Measurements from ENCODE around the gene SPPL2B. TPM values are rescaled to one million over a fixed set of nuclear protein-coding genes. Genes with fewer than 3 reads are reported as not detected.

The SPPL2B gene
- total RNA-seq, 1 experiment from 2014 or later: 73.7 TPM

- Histone ChIP-seq H3K23ac (ENCODE audit: insufficient read length, low read depth, low read length) (no peak overlapping the region), H4K8ac (replicated peaks; ENCODE audit: insufficient read length, low read depth, low read length) (no peak overlapping the region), H3K79me1 (ENCODE audit: insufficient read depth, low read depth, low read length, poor library complexity, severe bottlenecking) (no peaks in the 10 kb centered on the region), H2AFZ (ENCODE audit: low read length) (no peak overlapping the region), H3K27me3 (ENCODE audit: insufficient read depth, low read length) (no peaks in the 10 kb centered on the region), H3K27ac (ENCODE audit: insufficient read length, low read depth, low read length) (no peak overlapping the region), H2BK20ac (ENCODE audit: low read depth, low read length, poor library complexity, severe bottlenecking) (no peak overlapping the region), H2BK15ac (ENCODE audit: low read depth, low read length) (no peak overlapping the region), H3K23me2 (ENCODE audit: insufficient read length, low read depth, low read length, poor library complexity, severe bottlenecking) (no peaks in the 10 kb centered on the region), H3K4me1 (ENCODE audit: insufficient read depth, low read length) (no peaks in the 10 kb centered on the region), H2BK12ac (ENCODE audit: insufficient read length, low read depth, low read length) (no peak overlapping the region), H4K20me1 (ENCODE audit: control insufficient read depth, insufficient read depth, insufficient read length) (no peaks in the 10 kb centered on the region), H3K9ac (ENCODE audit: extremely low read depth, insufficient read length, low read length) (no peak overlapping the region), H3K79me2 (ENCODE audit: insufficient read depth, low read length) (no peaks in the 10 kb centered on the region), H4K5ac (ENCODE audit: insufficient read length, low read depth, low read length) (no peak overlapping the region), H3K14ac (ENCODE audit: insufficient read depth, low read length) (no peak overlapping the region), H3K4ac (ENCODE audit: low read depth, low read length) (no peak overlapping the region), H2AK5ac (ENCODE audit: insufficient read length, low read length) (no peak overlapping the region), H3K18ac (ENCODE audit: insufficient read length, low read depth, low read length) (no peak overlapping the region), H3K56ac (ENCODE audit: insufficient read length, low read depth, low read length) (no peak overlapping the region), H3K4me2 (ENCODE audit: insufficient read depth, insufficient read length, low read length) (no peak overlapping the region), H4K91ac (ENCODE audit: insufficient read length, low read depth, low read length) (no peak overlapping the region), H2BK120ac (ENCODE audit: low read depth, low read length, poor library complexity, severe bottlenecking) (no peak overlapping the region), H3K9me3 (ENCODE audit: control insufficient read depth, low read depth, low read length) (no peaks in the 10 kb centered on the region), H2BK5ac (ENCODE audit: insufficient read length, low read length) (no peak overlapping the region), H3T11ph (ENCODE audit: low read length) (no peak overlapping the region)
- no peak for DNase-seq
- peaks cover 31% of the 10 kb centered on the region for H3K27me3 Mint-ChIP-seq (ENCODE audit: low read depth)
- H3K9me3 Mint-ChIP-seq: peaks cover 0 to 5% of the 10 kb centered on the region in 2 experiments; a peak in 4 of 5 replicates
- H3K36me3 Mint-ChIP-seq (ENCODE audit: insufficient read depth in 1 of 3, low read depth in 3 of 3): no peaks in the 10 kb centered on the region; a peak in 1 of 7 replicates
- H3K27ac Mint-ChIP-seq: no peak overlapping the region
- no CpG with 5 or more reads among the region's 11 CpGs for WGBS (ENCODE audit: extremely low coverage, insufficient read length, low lambda C conversion rate)
- H3K4me3 Mint-ChIP-seq: no peak overlapping the region
- H3K4me1 Mint-ChIP-seq: peaks cover 4 to 9% of the 10 kb centered on the region in 2 experiments; a peak in 2 of 4 replicates
- no peak for TF ChIP-seq CTCF (conservative IDR thresholded peaks at IDR 0.05)
Measured at GRCh38 chr19:2372076-2372612, 43.7 kb downstream of the SPPL2B start.

Data from H9 (cell line).